GM23338 (cell line): ENCODE data around the gene TMEM214. TPM values are rescaled to one million over a fixed set of nuclear protein-coding genes. Genes with fewer than 3 reads are reported as not detected.

ENCODE experiments used
- ATAC-seq: fragments of 200-7000 bp; cut with Tn5 transposase; 3 replicates; pipeline ENCODE4 v1.9.1; 2020
- DNase-seq: peaks from one replicate; pipeline ENCODE4 v3.0.0-alpha.2; 2015; ENCODE audit warnings: low spot score
- H2AFZ ChIP-seq: fragments of 200-600 bp; sonication (generic); 2 replicates; pipeline ENCODE4 v1.8.0; 2016; ENCODE audit warnings: antibody characterized with exemption, mild to moderate bottlenecking, moderate library complexity
- H3F3A ChIP-seq: fragments of 200-600 bp; sonication (generic); replicated peaks from 2 replicates; pipeline ENCODE4 v1.8.0; 2017; ENCODE audit warnings: antibody characterized with exemption, mixed run types, low read depth
- H3K27ac ChIP-seq: fragments of 200-600 bp; sonication (generic); 2 replicates; pipeline ENCODE4 v1.6.1; 2016; ENCODE audit warnings: low read depth
- H3K27me3 ChIP-seq: fragments of 200-600 bp; sonication (generic); 2 replicates; pipeline ENCODE4 v1.8.0; 2016; ENCODE audit warnings: mild to moderate bottlenecking, mixed run types, moderate library complexity; ENCODE audit not compliant: insufficient read depth
- H3K36me3 ChIP-seq: fragments of 200-600 bp; sonication (generic); 2 replicates; pipeline ENCODE4 v1.8.0; 2016; ENCODE audit warnings: mild to moderate bottlenecking; ENCODE audit not compliant: insufficient read depth
- H3K4me1 ChIP-seq: fragments of 200-600 bp; sonication (generic); 2 replicates; pipeline ENCODE4 v1.8.0; 2016; ENCODE audit warnings: mild to moderate bottlenecking, moderate library complexity; ENCODE audit not compliant: insufficient read depth
- H3K4me2 ChIP-seq: fragments of 200-600 bp; sonication (generic); 2 replicates; pipeline ENCODE4 v1.7.1; 2017; ENCODE audit warnings: mixed run types
- H3K4me3 ChIP-seq: fragments of 200-600 bp; sonication (generic); 2 replicates; pipeline ENCODE4 v1.6.1; 2016; ENCODE audit warnings: mixed run types
- H3K79me2 ChIP-seq: fragments of 200-600 bp; sonication (generic); replicated peaks from 2 replicates; pipeline ENCODE4 v1.8.0; 2017; ENCODE audit warnings: mild to moderate bottlenecking; ENCODE audit not compliant: insufficient read depth
- H3K9me2 ChIP-seq: fragments of 200-600 bp; sonication (generic); 2 replicates; pipeline ENCODE4 v1.8.0; 2017; ENCODE audit not compliant: insufficient read depth
- H4K20me1 ChIP-seq: fragments of 200-600 bp; sonication (generic); replicated peaks from 2 replicates; pipeline ENCODE4 v1.8.0; 2017; ENCODE audit warnings: mild to moderate bottlenecking; ENCODE audit not compliant: insufficient read depth
- H3K27ac Mint-ChIP-seq: 2 replicates; pipeline ENCODE4 v1.8.0; 2020; ENCODE audit warnings: inconsistent platforms, mild to moderate bottlenecking, moderate library complexity, mixed read lengths
- H3K27me3 Mint-ChIP-seq: 3 replicates; pipeline ENCODE4 v1.8.0; 2022; ENCODE audit warnings: low read depth, mild to moderate bottlenecking, moderate library complexity, mixed read lengths, inconsistent platforms; ENCODE audit not compliant: insufficient read depth, poor library complexity
- H3K36me3 Mint-ChIP-seq: 3 replicates; pipeline ENCODE4 v1.8.0; 2021; ENCODE audit warnings: low read depth, mild to moderate bottlenecking, inconsistent platforms, moderate library complexity, mixed read lengths
- H3K4me1 Mint-ChIP-seq: 3 replicates; pipeline ENCODE4 v1.8.0; 2020; ENCODE audit warnings: mild to moderate bottlenecking, inconsistent platforms, mixed read lengths
- H3K4me3 Mint-ChIP-seq: 3 replicates; pipeline ENCODE4 v1.8.0; 2021; ENCODE audit warnings: moderate library complexity, mild to moderate bottlenecking, inconsistent platforms, mixed read lengths
- H3K9me3 Mint-ChIP-seq: 3 replicates; pipeline ENCODE4 v1.8.0; 2020; ENCODE audit warnings: moderate library complexity, mild to moderate bottlenecking, inconsistent platforms, mixed read lengths
- CREB1 ChIP-seq: fragments of 250-450 bp; sonication (Bioruptor Pico); IDR thresholded peaks from 2 replicates; pipeline ENCODE4 v1.5.0; 2020; ENCODE audit warnings: low read depth, mild to moderate bottlenecking, moderate library complexity
- CTCF ChIP-seq, 2 experiments: fragments of 200-600 bp in 1 of 2; sonication (generic) in 1 of 2; conservative IDR thresholded peaks; 2 replicates each; pipeline versions ENCODE4 v1.5.1 to v1.6.1; 2016 to 2017; ENCODE audit warnings: antibody characterized with exemption in 2 of 2, low read depth in 2 of 2, mild to moderate bottlenecking in 2 of 2, moderate library complexity in 1 of 2
- ETS1 ChIP-seq: IDR thresholded peaks from 2 replicates; pipeline ENCODE4 v1.6.1; 2016; ENCODE audit warnings: antibody characterized with exemption
- EZH2 ChIP-seq: fragments of 200-600 bp; sonication (generic); IDR thresholded peaks from one replicate; pipeline ENCODE4 v1.8.0; 2017; ENCODE audit warnings: antibody characterized with exemption, mild to moderate bottlenecking, low read depth; ENCODE audit not compliant: unreplicated experiment
- EZH2phosphoT487 ChIP-seq: fragments of 200-600 bp; sonication (generic); IDR thresholded peaks from one replicate; pipeline ENCODE4 v1.8.1; 2018; ENCODE audit warnings: antibody characterized with exemption; ENCODE audit not compliant: unreplicated experiment
- JUNB ChIP-seq: IDR thresholded peaks from one replicate; pipeline ENCODE4 v1.6.1; 2016; ENCODE audit warnings: antibody characterized with exemption; ENCODE audit not compliant: unreplicated experiment
- POLR2AphosphoS5 ChIP-seq: IDR thresholded peaks from 2 replicates; pipeline ENCODE4 v1.6.1; 2016; ENCODE audit warnings: antibody characterized with exemption, low read depth
- STAT1 ChIP-seq: IDR thresholded peaks from one replicate; pipeline ENCODE4 v1.6.1; 2016; ENCODE audit warnings: antibody characterized with exemption; ENCODE audit not compliant: unreplicated experiment
- ZNF331 ChIP-seq: fragments of 250-450 bp; sonication (Bioruptor Pico); IDR thresholded peaks from 2 replicates; pipeline ENCODE4 v1.5.0; 2020; ENCODE audit warnings: low read depth, mild to moderate bottlenecking, moderate library complexity
- polyA plus RNA-seq: library from polyadenylated mRNA; unstranded; fragments of >200 nt; fragmentation: Nextera tagmentation; extraction: Ambion mirVana; gene quantifications from 2 replicates; pipeline ENCODE4 v1.2.1, GENCODE V29; 2016
- total RNA-seq: library from RNA; depleted of rRNA; stranded (reverse); fragments of >200 nt; shearing (Covaris generic); gene quantifications from 2 replicates; pipeline ENCODE4 v1.2.3, GENCODE V29; 2014

Gene TMEM214
- total and polyA plus RNA-seq, 2 experiments from 2014 or later, result 18.4 to 36.5 TPM

DNA sequence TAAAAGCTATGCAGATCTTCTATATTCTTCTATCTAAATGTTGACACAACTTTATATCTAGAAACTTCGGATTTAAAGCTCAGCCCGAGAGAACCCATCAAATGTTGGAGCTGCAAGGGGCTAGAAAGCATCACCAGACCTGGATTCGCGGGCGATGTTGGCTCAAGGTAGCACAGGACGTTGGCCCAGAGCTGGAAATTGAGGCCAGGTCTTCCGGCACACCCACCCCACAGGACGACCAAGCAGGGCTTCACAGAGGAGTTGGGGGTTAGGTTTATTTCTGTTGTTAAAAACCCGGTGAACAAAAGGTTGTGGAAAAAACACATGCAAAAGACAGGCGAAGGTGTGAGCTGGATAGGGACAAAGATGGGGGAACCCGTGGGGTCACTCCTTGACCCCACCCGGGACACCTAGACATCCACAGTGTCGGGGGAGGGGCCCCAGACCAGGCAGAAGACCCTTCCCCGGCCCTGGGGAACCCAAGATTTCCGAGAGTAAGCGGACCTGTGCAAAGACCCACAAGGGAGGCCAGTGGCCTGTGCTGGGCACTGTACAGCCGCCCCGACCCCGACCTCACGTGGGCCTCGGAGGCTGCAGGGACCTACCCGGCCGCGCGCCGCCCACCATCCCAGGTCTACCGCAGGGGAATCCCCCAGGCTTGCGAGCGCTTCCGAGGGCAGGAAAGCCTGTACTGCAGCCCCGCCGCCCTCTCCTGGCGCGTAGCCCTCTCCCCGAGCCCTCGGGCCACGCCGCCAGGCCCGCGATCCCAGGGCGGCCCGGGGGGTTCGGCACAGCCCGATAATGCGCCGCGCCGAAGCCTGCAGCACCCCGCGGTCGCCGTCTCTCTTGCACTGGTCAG is 16.9 kb downstream of the TMEM214 start:
- Mint-ChIP-seq H3K36me3 (peaks cover 23% of the 10 kb centered on the region), H3K27me3 (peaks cover 20% of the 10 kb centered on the region), H3K4me3 (peak overlapping the region; percentile 95), H3K27ac (peak overlapping the region; percentile 94), H3K9me3 (peaks cover 12% of the 10 kb centered on the region), H3K4me1 (peaks cover 9% of the 10 kb centered on the region; the same call in 2 of the 3 replicates)
- H3K4me1 ChIP-seq, result peaks cover 6% of the 10 kb centered on the region; the same call in 1 of the 2 replicates
- H3K9me2 ChIP-seq, result no peaks in the 10 kb centered on the region
- no peaks in the 10 kb centered on the region for H3K79me2 ChIP-seq
- H3K4me2 ChIP-seq, result peak overlapping the region; percentile 90
- H3K27me3 ChIP-seq, result no peaks in the 10 kb centered on the region
- H3K4me3 ChIP-seq, result peak overlapping the region; percentile 99
- H3K27ac ChIP-seq, result peak overlapping the region; percentile 61; the same call in 1 of the 2 replicates
- no peak for TF ChIP-seq ETS1
- 0 out of 2 replicates have a peak, but pooled peaks have one; percentile 7 for TF ChIP-seq POLR2AphosphoS5
- no peak for TF ChIP-seq JUNB
- no peak for TF ChIP-seq STAT1
- TF ChIP-seq ZNF331 (CRISPR knock-in tag), result no peak
- no peak for TF ChIP-seq CREB1
- TF ChIP-seq EZH2, result no peak
- H2AFZ ChIP-seq, result peak overlapping the region; percentile 99
- H3F3A ChIP-seq, result peaks cover 11% of the 10 kb centered on the region
- H3K36me3 ChIP-seq, result 0 out of 2 replicates have a peak, but pooled peaks cover 2% of the 10 kb centered on the region
- no peaks in the 10 kb centered on the region for H4K20me1 ChIP-seq
- ATAC-seq, result peak; percentile 38
- peak; percentile 37 for DNase-seq

GRCh38 chr2:27050281-27050995 is 17.7 kb downstream of the TMEM214 start:
- no peaks in the 10 kb centered on the region for H4K20me1 ChIP-seq
- no peaks in the 10 kb centered on the region for H3K9me2 ChIP-seq
- Mint-ChIP-seq H3K4me3 (peak overlapping the region; percentile 95), H3K36me3 (peaks cover 29% of the 10 kb centered on the region), H3K9me3 (peaks cover 12% of the 10 kb centered on the region), H3K27ac (peak overlapping the region; percentile 94), H3K4me1 (peaks cover 9% of the 10 kb centered on the region; the same call in 2 of the 3 replicates), H3K27me3 (peaks cover 23% of the 10 kb centered on the region)
- peak overlapping the region; percentile 61; the same call in 1 of the 2 replicates for H3K27ac ChIP-seq
- peaks cover 6% of the 10 kb centered on the region; the same call in 1 of the 2 replicates for H3K4me1 ChIP-seq
- H3F3A ChIP-seq, result peaks cover 11% of the 10 kb centered on the region
- no peaks in the 10 kb centered on the region for H3K79me2 ChIP-seq
- H2AFZ ChIP-seq, result peak overlapping the region; percentile 99
- peak overlapping the region; percentile 90 for H3K4me2 ChIP-seq
- TF ChIP-seq POLR2AphosphoS5 (peak; percentile 46; the same call in 1 of the 2 replicates), STAT1 (no peak), CTCF (conservative IDR thresholded peaks at IDR 0.05; ENCODE audit: low read depth in 2 of 2) (peak in 1 of 2 experiments; percentile 32; a peak in 1 of 4 replicates), EZH2phosphoT487 (no peak)
- H3K4me3 ChIP-seq, result peak overlapping the region; percentile 99
- peaks cover 8% of the 10 kb centered on the region; the same call in 1 of the 2 replicates for H3K36me3 ChIP-seq
- H3K27me3 ChIP-seq, result no peaks in the 10 kb centered on the region
- ATAC-seq (peak; percentile 66), DNase-seq (peak; percentile 95)
